HCT116 (cell line): ENCODE results near the gene ST8SIA2. TPM values are rescaled to one million over a fixed set of nuclear protein-coding genes. Genes with fewer than 3 reads are reported as not detected.

Source experiments
- ATAC-seq: fragments of 200-7000 bp; cut with Tn5 transposase; 2 replicates; pipeline ENCODE4 v1.9.1; 2020; ENCODE audit warnings: mild to moderate bottlenecking, moderate library complexity
- BruUV-seq: library from RNA; stranded (reverse); fragments of 400-500 nt; replicated peaks from 2 replicates; lab custom pipeline; 2021; lab: Mats Ljungman, UMichigan
- CTCF ChIA-PET: fragments of 300-600 bp; sonication (Branson Sonifier 250); formaldehyde crosslinking; loops from one replicate; lab custom pipeline; 2021; ENCODE audit warnings: antibody characterized with exemption; lab: Charles Lee
- POLR2A ChIA-PET: fragments of 300-600, 350-600 bp; sonication (Branson Sonifier 250); formaldehyde crosslinking; loops from one replicate; lab custom pipeline; 2021; ENCODE audit warnings: antibody characterized with exemption; lab: Charles Lee
- RAD21 ChIA-PET, 2 experiments: fragments of 300-600 bp; sonication (Branson Sonifier 250); formaldehyde crosslinking; loops; one replicate each; lab custom pipeline; 2023; ENCODE audit warnings: low total read pairs in 2 of 2; ENCODE audit not compliant: uncharacterized antibody in 2 of 2, unreplicated experiment in 2 of 2, low non-redundant PET in 1 of 2; lab: Charles Lee
- DNase-seq: peaks from one replicate; pipeline ENCODE4 v3.0.0-alpha.2; 2010; ENCODE audit warnings: low read depth, low spot score
- H2AFZ ChIP-seq: fragments of 200-600 bp; shearing (Covaris generic), sonication (generic); 2 replicates; pipeline ENCODE4 v1.6.1; 2017; ENCODE audit warnings: low read depth, mixed run types, mixed read lengths, antibody characterized with exemption, low read length; ENCODE audit not compliant: poor library complexity, severe bottlenecking
- H3K27ac ChIP-seq: 2 replicates; pipeline ENCODE4 v1.5.1; 2012; ENCODE audit warnings: low read depth, low read length
- H3K27me3 ChIP-seq: fragments of 200-600 bp; sonication (generic); 2 replicates; pipeline ENCODE4 v1.6.1; 2016; ENCODE audit warnings: mixed run types, low read length, mixed read lengths; ENCODE audit not compliant: insufficient read depth
- H3K36me3 ChIP-seq, 2 experiments: fragments of 200-500 bp in 1 of 2; fragments of 200-600 bp in 1 of 2; sonication (Bioruptor generic) in 1 of 2; sonication (generic) in 1 of 2; 2 replicates each; pipeline versions ENCODE4 v1.5.1 to v1.6.1; 2014 to 2016; ENCODE audit warnings: low read length in 2 of 2, inconsistent platforms in 1 of 2, mixed read lengths in 1 of 2, mixed run types in 1 of 2; ENCODE audit not compliant: insufficient read depth in 2 of 2, control insufficient read depth in 1 of 2
- H3K4me1 ChIP-seq, 2 experiments: fragments of 200-600 bp in 1 of 2; sonication (generic) in 1 of 2; 2 replicates each; pipeline versions ENCODE4 v1.5.1 to v1.6.1; 2012 to 2017; ENCODE audit warnings: low read length in 2 of 2, inconsistent platforms in 1 of 2, mild to moderate bottlenecking in 1 of 2, mixed read lengths in 1 of 2, mixed run types in 1 of 2, moderate library complexity in 1 of 2; ENCODE audit not compliant: insufficient read depth in 2 of 2, control insufficient read depth in 1 of 2
- H3K4me2 ChIP-seq: fragments of 200-600 bp; sonication (generic); 2 replicates; pipeline ENCODE4 v1.6.1; 2017; ENCODE audit warnings: mixed run types, low read length, mixed read lengths
- H3K4me3 ChIP-seq, 2 experiments: fragments of 200-600 bp in 1 of 2; sonication (generic) in 1 of 2; replicated peaks in 1 of 2; 2 replicates each; pipeline ENCODE4 v1.5.1; 2011 to 2016; ENCODE audit warnings: low read length in 2 of 2, control low read depth in 1 of 2, low read depth in 1 of 2, mild to moderate bottlenecking in 1 of 2, mixed read lengths in 1 of 2, mixed run types in 1 of 2
- H3K79me2 ChIP-seq: fragments of 200-600 bp; sonication (generic); 2 replicates; pipeline ENCODE4 v1.6.1; 2017; ENCODE audit warnings: mild to moderate bottlenecking, mixed run types, low read length, moderate library complexity, mixed read lengths; ENCODE audit not compliant: insufficient read depth
- H3K9ac ChIP-seq: fragments of 200-600 bp; sonication (generic); 2 replicates; pipeline ENCODE4 v1.6.1; 2016; ENCODE audit warnings: low read length, mixed read lengths
- H3K9me2 ChIP-seq: fragments of 200-600 bp; sonication (generic), shearing (Covaris generic); 2 replicates; pipeline ENCODE4 v1.6.1; 2017; ENCODE audit warnings: mixed run types, mild to moderate bottlenecking, moderate library complexity; ENCODE audit not compliant: insufficient read depth
- H3K9me3 ChIP-seq, 2 experiments: fragments of 200-500 bp in 1 of 2; fragments of 200-600 bp in 1 of 2; sonication (Bioruptor generic) in 1 of 2; sonication (generic) in 1 of 2; 2 replicates each; pipeline ENCODE4 v1.6.1; 2014 to 2017; ENCODE audit warnings: low read length in 2 of 2, mixed read lengths in 2 of 2, inconsistent platforms in 1 of 2, low read depth in 1 of 2, mild to moderate bottlenecking in 1 of 2, mixed run types in 1 of 2, moderate library complexity in 1 of 2; ENCODE audit not compliant: control insufficient read depth in 1 of 2, insufficient read depth in 1 of 2
- H4K20me1 ChIP-seq: fragments of 200-600 bp; sonication (generic), shearing (Covaris generic); 2 replicates; pipeline ENCODE4 v1.6.1; 2017; ENCODE audit warnings: mixed run types, mild to moderate bottlenecking, moderate library complexity; ENCODE audit not compliant: insufficient read depth
- CBX3 ChIP-seq: IDR thresholded peaks from 2 replicates; pipeline ENCODE4 v1.6.1; 2012; ENCODE audit warnings: low read depth
- CEBPB ChIP-seq: IDR thresholded peaks from 2 replicates; pipeline ENCODE4 v1.6.1; 2012; ENCODE audit warnings: low read depth
- CTCF ChIP-seq, 3 experiments: fragments of 200-600 bp in 1 of 3; sonication (generic) in 1 of 3; IDR thresholded peaks in 2 of 3; conservative IDR thresholded peaks in 1 of 3; 2 replicates each; pipeline ENCODE4 v1.5.1; 2012 to 2017; ENCODE audit warnings: low read depth in 2 of 3, low read length in 2 of 3, antibody characterized with exemption in 1 of 3, borderline replicate concordance in 1 of 3, control low read depth in 1 of 3, mild to moderate bottlenecking in 1 of 3, mixed read lengths in 1 of 3, mixed run types in 1 of 3, moderate library complexity in 1 of 3; ENCODE audit not compliant: insufficient read depth in 1 of 3
- EGR1 ChIP-seq: IDR thresholded peaks from 2 replicates; pipeline ENCODE4 v1.6.1; 2012; ENCODE audit warnings: low read depth
- ELF1 ChIP-seq: IDR thresholded peaks from 2 replicates; pipeline ENCODE4 v1.6.1; 2012; ENCODE audit warnings: low read depth, borderline replicate concordance
- EZH2phosphoT487 ChIP-seq: fragments of 200-600 bp; IDR thresholded peaks from 2 replicates; pipeline ENCODE4 v1.6.1; 2018; ENCODE audit warnings: antibody characterized with exemption, borderline replicate concordance
- JUND ChIP-seq: IDR thresholded peaks from 2 replicates; pipeline ENCODE4 v1.6.1; 2012
- SIN3A ChIP-seq: IDR thresholded peaks from 2 replicates; pipeline ENCODE4 v1.6.1; 2012; ENCODE audit warnings: low read depth
- YY1 ChIP-seq: IDR thresholded peaks from 2 replicates; pipeline ENCODE4 v1.6.1; 2011; ENCODE audit warnings: low read length, low read depth, moderate library complexity, mild to moderate bottlenecking; ENCODE audit not compliant: insufficient replicate concordance; ENCODE audit errors: extremely low read depth
- ZFX ChIP-seq: fragments of 450-650 bp; IDR thresholded peaks from 2 replicates; pipeline ENCODE4 v1.6.1; 2017
- ZNF274 ChIP-seq: fragments of 200-500 bp; sonication (Bioruptor generic); IDR thresholded peaks from 2 replicates; pipeline ENCODE4 v1.6.1; 2014; ENCODE audit warnings: mild to moderate bottlenecking, low read depth, low read length, inconsistent platforms
- intact Hi-C: fragments of 100-400 bp; cut with micrococcal nuclease; formaldehyde crosslinking; loops from 2 replicates; pipeline ENCODE4 v1.10.0; 2022
- total RNA-seq: library from RNA; stranded (reverse); gene quantifications from one replicate; pipeline ENCODE4 v1.2.1, GENCODE V29; 2021; ENCODE audit not compliant: unreplicated experiment
- TF ChIP-seq, protein P1 (sequence below): IDR thresholded peaks from 2 replicates; pipeline ENCODE4 v1.6.1; 2012

ST8SIA2 gene
- total RNA-seq, 1 experiment from 2014 or later: not detected

- ChIA-PET CTCF (no interaction called here), POLR2A (no interaction called here), RAD21 (no interaction called here)
- no peak for TF ChIP-seq EZH2phosphoT487
- no peak for TF ChIP-seq CEBPB
- no peak for TF ChIP-seq CTCF (IDR thresholded peaks at IDR 0.05 in 2 of 3, conservative IDR thresholded peaks at IDR 0.05 in 1 of 3; ENCODE audit: borderline replicate concordance in 1 of 3, insufficient read depth in 1 of 3, low read depth in 2 of 3, low read length in 2 of 3)
- no peak for TF ChIP-seq ZNF274
- intact Hi-C loops: no loop called here
- Histone ChIP-seq H3K9me2 (no peaks in the 10 kb centered on the region), H2AFZ (no peak overlapping the region), H3K27ac (no peak overlapping the region), H3K36me3 (no peaks in the 10 kb centered on the region; a peak in 1 of 4 replicates), H3K79me2 (no peaks in the 10 kb centered on the region), H4K20me1 (no peaks in the 10 kb centered on the region), H3K9ac (no peak overlapping the region), H3K4me2 (no peak overlapping the region), H3K9me3 (no peaks in the 10 kb centered on the region; a peak in 1 of 4 replicates), H3K4me1 (no peaks in the 10 kb centered on the region), H3K27me3 (peaks cover 50% of the 10 kb centered on the region), H3K4me3 (no peak overlapping the region)
- ATAC-seq (no peak), DNase-seq (no peak)
- BruUV-seq: no TSS peak
These were observed 109.5 kb downstream of the ST8SIA2 start for GRCh38 chr15:92502930-92503857.

DNA sequence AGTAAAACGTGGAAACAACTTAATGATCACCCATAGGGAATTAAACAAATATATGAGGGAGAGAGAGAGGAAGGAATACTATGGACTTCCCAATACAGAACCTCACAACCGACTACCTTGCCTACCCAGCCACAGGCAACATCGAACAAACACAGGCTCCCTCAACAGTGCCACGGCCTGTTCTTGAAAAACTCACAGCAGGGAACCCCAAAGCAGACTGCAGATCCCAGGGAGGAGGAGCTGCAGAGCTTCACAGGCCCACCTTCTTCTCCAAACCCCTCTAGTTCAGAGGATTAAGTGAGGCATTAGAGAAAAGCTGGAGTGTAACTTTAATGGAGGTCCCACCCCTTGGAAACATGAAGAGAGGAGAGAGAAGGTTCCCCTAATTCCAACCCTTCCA, 110.2 kb downstream of the ST8SIA2 start:
- Histone ChIP-seq H4K20me1 (no peaks in the 10 kb centered on the region), H3K27me3 (peaks cover 50% of the 10 kb centered on the region), H3K4me3 (no peak overlapping the region), H3K4me1 (no peaks in the 10 kb centered on the region), H2AFZ (no peak overlapping the region), H3K4me2 (no peak overlapping the region), H3K9ac (no peak overlapping the region), H3K36me3 (no peaks in the 10 kb centered on the region; a peak in 1 of 4 replicates), H3K9me3 (no peaks in the 10 kb centered on the region; a peak in 1 of 4 replicates), H3K79me2 (no peaks in the 10 kb centered on the region), H3K27ac (no peak overlapping the region), H3K9me2 (no peaks in the 10 kb centered on the region; the same call in 1 of the 2 replicates)
- ChIA-PET CTCF (no interaction called here), RAD21 (no interaction called here), POLR2A (no interaction called here)
- DNase-seq (no peak), ATAC-seq (no peak)
- BruUV-seq: no TSS peak
- TF ChIP-seq YY1 (no peak), EGR1 (no peak), CBX3 (no peak), CEBPB (no peak), JUND (no peak), SIN3A (no peak), ELF1 (no peak), ZFX (no peak)
- TF ChIP-seq, protein P1, sequence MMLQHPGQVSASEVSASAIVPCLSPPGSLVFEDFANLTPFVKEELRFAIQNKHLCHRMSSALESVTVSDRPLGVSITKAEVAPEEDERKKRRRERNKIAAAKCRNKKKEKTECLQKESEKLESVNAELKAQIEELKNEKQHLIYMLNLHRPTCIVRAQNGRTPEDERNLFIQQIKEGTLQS: no peak
- intact Hi-C loops: no loop called here
